NCI-H446 (cell line): Measurements from ENCODE around the gene DPP6.

Source experiments
- DNase-seq, 2 experiments: peaks; one replicate each; lab custom pipeline; 2025; lab: John Stamatoyannopoulos, UW

The DPP6 gene

DNA sequence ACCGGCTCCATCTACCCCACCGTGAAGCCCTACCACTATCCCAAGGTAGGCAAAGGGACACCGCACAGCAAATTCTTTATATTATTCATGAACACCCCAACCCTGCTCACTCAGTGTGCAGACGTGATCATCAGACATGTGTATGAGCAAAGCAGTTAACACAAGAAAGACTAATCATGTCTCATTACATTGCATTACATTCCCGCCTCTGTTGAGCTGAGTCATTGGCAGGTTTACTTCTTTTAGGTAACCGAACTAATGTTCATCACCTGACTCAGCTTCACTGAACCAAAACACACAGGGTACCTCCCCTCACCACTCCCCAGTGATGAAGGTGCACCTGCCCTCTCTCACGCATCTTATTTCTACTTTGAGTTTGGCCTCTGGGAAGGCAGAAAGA, 717.3 kb downstream of the DPP6 start:
- no peak for DNase-seq

DNA sequence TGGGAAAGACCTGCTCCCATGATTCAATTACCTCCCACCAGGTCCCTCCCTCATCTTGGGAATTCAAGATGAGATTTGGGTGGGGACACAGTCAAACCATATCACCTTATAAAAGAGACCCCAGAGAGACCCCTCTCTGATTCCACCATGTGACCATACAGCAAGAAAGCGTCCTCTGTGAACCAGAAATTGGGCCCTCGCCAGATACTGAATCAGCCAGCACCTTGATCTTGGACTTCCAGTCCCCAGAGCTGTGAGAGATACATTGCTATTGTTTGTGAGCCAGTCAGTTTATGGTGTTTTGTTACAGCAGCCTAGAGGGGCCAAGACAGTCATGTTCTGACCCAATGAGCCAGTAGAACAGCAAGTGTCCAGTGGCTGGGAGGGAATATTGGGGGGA, 718.2 kb downstream of the DPP6 start:
- DNase-seq: no peak

DNA sequence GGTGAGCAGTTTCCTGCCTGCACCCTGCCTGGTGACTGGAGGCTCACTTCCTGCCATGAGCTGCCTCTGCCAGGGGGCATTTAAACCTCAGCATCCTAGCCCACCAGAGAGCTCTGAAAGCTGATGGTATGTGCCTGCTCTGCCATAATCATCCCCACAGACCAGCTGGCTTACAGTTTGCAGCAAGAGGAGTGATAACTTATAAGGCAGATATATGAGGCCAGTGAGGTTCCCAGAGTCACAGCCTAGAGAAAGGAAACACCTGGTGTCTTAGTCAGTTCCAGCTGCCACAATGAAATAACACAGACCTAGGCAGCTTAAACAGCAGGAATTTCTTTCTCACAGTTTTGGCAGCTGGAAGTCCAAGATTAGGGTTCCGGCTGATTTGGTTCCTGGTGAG, 718.8 kb downstream of the DPP6 start:
- DNase-seq: no peak

DNA sequence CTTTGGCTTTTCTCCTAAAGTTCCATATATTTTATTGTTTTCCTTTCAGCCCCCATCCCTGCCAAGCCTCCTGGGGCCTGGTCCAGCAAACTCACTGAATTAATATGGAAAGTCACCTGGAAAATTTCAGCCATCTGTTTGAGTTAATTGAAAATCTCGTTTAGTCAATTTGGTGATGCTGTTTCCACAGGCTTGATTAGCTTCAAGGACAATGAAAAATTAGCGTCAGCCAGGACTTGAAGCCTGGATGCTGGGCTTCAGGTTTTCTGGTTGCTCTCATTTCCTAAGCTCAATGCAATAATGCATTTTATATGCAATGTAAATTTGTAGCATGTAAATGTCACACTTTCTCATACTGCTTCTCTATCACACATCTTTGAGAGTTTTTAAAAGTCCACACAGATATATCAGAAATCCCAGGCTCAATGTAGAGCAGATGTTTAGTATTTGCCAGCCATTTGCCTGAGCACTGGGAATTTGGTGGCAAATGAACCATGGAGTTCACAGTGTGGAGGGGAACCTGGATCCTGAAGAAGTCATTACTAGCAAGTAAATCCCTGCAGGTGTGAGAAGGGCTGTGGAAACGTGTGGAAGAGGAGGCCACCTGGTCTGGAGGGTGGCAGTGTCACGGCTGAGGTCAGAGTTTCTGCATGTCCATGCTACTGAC, 722.2 kb downstream of the DPP6 start:
- no peak for DNase-seq

DNA sequence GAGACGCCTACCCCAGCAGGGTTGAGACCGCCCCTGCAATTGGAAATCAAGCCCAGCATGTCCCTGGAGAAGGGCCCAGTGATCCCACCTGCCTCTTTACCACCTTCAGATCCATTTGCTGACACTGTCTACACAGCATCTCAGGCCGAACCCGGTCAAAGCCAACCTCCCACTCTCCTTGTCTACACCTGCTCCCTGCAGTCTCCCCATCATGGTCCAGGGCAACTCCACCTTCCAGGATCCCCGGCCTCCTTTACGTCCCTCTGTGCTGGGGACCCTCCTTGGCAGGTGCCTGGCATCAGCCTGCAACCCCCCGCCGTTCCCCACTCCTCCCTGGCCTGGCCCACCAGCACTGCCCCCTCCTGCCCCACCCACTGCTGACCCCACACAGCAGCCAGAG, 723.5 kb downstream of the DPP6 start:
- no peak for DNase-seq

DNA sequence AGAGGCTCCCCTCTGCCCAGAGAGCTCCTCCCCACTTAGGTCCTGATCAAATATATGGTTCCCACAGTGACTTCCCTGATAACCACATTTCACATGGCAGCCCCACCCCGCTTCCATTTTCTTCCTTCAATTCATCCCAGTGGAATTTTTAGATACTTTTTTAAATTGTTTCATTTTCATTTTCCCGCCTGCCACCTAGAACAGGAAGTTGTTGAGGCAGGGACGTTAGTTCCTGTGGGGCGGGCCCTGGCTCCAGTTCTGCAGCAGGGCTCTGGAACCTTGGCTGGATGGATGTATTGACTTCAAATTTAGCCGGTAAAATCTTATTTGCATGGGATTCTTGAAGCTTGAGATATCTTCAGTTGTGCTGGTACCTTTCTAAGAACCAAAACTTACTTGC, 724.2 kb downstream of the DPP6 start:
- DNase-seq: no peak

DNA sequence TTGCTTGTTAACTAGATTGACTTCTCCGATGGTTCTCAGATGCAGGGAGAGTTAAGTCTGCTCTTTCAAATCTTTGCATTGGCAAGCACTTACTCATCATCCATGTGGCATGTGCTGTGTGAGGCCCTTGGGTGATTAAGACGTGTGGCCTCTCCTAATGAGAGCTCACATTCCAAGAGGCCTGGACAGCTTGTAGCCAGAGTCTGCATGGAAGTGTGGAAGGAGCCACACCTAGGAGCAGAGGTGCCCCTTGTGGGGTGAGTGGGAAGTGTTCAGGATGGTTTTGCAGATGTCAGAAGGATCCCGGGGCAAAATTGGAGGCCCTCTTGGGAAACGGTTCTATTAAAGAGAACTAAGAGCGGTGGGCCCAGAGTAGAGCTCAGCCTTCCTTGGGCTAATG, 724.8 kb downstream of the DPP6 start:
- no peak for DNase-seq

DNA sequence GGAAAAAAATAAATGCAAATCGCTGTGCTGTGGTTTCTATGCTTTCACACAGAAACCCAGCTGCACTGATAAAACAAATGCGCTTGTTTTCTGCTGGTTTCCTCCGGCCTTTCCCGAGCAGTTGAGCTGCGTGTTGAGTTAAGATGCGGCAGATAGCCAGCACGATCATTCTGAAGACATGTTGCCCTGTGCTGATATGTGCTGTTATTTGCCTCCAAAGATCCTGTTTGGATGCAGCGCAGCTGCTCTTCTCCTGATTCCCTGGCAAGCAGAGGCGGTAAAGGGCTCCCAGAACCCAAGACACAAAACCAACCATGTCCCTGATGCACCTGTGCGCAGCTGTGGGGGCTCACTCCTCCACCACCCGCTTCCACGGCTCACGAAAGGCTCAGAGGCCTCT, 725.3 kb downstream of the DPP6 start:
- no peak for DNase-seq

DNA sequence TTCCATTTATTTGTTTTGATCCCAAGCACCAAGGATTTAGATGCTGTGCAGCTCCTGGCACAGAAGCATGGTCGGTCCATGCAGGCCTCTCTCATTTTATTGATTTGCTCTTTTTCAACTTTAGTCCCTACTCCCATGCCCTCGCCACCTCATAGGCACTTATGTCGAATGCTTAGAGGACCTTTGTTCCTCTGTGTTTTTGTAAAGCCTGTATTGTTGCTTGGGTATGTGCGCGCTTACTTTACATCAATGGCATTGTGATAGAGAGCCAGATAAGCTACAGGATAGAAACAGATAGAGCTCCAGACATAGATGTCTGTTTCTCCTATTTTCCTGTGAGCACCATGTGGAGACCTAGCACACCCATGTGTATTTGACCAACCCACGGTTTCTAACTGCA, 725.7 kb downstream of the DPP6 start:
- DNase-seq: no peak

DNA sequence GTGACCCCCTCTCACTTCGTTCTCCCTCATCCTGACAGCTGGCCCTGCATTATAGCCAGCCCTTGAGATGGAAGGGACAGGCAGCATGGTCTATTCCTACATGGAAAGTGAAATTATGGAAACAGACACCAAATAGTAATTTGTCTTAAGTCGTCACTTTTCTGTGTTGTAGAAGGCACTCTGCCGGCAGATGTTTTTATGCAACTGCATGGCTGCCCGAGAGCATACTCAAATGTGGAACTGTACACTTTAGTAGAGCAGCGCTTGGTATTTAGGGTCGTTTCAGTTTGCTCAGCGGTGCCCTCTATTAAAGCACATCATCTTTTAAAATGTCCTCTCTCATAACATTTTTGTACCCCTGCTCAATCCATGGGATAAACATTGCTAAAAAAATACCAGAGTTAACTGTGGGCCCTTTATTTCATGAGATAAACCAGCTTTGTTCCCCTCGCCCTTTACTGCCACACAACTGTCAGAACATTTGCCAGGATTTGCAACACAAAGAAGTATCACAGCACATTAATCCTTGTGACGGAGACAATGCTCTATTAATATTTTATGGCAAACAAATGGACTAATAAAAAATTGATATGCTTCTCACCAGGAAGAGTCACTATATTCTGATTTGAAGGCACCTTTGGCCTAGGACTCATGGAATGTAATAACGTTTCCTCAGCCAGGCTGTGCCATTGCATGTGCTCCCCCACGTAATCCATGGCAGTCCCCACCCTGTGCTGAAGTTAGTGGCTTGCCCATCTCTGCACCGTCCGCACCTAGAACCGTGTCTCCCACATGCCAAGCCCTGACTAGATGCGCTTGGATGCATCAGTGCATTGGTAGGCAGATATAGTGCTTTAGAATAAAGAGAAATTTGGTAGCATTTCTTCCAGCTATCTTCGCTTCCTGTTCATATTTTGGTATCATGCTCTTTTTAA, 729.4 kb downstream of the DPP6 start:
- DNase-seq: no peak

DNA sequence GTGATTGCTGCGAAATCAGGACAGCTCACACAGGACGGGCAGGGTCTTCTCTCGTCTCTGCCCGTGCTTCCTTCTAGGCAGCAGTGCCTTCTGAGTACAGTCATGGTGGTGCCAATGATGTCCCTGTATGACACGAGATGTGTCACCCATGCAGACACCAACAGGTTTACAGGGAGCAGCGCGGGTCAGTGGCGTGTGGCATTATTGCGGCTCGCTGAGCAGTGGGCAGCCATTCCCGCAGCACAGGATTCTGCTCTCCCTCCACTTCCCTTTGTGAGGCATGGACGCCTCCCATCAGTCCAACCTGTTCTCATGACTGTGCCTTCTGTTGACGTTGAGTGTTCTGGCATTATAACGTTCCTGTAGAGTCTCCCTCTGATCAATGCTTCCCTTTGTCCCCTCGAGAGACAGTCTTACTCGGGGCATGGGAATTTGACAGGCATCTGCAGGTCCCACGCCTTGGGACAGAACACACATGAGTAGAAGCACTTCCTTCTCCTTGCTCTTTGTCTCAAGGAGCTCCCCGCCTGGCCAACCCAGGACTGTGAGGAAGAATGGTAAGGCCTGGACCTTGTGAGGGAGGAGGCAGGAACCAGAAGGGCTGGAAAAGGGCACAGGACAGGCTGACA, 731.2 kb downstream of the DPP6 start:
- no peak for DNase-seq

DNA sequence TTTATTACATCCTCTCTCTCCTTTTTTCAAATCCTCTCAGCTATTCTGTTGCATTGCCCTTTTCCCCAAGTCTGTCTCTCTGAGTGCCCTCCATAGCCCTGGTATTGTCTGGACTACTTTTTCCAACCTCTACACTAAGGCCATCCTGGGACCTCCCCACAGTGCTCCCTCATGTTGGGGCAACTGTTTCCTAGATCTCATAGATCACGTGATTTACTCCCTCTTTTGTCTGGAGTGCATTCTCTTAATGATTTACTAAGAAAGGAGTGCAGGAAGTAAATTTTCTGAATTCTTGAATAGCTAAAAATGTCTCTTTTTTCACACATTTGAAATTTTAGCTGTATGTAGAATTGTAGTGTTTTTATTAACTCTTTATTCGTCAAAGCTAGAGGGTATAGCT, 733.7 kb downstream of the DPP6 start:
- DNase-seq: no peak

DNA sequence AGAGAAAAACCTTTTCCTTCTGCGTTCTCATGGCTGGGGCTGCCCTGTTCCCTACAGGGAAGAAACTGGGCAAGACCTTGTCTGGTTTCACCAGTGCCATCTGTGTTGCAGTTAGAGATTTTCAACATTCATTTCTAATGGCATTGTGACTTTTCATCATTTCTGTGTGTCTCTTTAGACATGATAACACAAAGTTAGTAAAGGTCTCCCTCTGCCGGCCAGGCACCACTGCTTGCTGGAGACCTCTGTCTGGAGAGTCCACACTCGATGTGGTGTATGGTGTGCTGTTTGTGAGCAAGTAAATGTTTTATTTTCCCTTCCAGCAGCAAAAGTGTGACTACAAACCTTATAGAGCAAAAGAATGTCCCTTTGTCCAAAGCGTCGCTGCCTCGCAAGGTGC, 737.2 kb downstream of the DPP6 start:
- DNase-seq: peak in 1 of 2 experiments; percentile 20

DNA sequence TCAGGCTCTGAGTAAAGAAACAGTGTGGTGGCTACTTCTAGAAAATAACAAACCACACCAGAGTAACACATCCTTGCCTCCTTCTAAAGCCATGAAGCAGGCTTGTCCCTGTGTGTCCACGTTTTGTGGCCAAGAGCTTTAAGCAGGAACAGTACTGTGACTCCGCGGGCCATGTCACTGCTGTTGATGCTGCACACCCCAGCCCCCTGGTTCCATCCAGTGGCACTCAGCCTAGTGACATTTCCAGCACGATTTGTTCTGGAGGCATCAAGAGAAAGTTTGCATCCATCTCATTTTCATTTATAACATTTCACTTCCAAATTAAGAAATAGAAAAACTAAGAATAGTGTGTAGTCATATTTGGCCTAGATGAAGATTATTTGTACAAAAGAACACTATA, 739.4 kb downstream of the DPP6 start:
- no peak for DNase-seq

DNA sequence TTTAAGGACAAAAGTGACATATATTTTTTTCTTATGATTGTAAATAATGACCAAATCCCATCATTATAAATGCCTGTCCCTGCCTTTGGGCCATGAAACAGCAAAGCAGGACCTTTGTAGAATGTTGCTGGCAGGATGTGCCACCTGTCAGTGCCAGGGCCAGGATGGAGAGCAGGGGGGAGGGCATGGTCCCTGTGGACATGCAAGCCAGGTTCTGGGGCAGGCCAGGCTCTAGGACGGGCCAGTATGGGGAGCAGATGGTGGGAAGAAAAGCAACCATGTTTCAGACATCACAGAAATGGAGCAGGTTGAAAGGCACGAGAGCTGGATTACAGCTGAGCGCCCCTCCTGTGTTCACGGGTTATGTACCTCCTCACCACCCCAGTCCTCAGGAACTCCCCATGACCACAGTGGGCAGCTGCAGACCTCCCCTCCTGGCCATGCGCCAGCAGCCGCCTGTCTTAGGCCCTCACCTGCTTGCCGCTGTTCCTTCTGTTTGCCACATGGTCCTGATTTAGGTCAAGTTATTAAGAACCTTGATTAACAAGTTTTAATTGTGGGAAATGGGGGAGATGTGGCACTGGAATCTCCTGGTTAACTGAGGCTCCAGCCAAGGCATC, 740.3 kb downstream of the DPP6 start:
- DNase-seq: no peak

DNA sequence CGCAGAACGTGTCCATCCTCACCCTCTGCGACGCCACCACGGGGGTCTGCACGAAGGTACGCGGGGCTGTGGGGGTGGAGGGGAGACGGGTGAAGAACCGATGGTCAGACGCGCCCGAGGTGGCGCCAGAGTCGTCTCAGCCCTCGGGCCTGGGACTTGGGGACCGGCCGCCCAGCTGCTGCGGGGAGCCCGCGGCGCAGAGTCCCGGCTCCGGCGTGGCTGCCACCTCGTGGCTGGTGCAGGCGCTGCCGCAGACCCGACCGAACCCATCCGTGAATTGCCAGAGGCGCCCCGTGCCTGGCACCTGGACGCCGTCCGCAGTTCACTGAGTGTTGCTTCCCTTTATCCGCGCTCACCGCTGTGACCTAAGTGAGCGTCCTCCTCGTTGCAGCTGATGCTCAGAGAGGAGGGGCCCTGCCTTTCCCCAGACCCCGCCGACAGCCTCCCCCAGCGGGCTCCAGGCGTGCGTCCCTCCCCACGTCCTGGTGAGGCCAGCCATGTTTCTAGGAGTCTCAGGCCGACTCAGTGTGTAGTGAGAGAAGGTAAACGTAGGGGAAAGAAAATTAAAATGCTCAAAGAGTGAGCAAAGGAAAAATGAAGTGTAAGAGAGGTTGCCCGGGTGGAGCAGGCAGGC, 742.1 kb downstream of the DPP6 start:
- no peak for DNase-seq

DNA sequence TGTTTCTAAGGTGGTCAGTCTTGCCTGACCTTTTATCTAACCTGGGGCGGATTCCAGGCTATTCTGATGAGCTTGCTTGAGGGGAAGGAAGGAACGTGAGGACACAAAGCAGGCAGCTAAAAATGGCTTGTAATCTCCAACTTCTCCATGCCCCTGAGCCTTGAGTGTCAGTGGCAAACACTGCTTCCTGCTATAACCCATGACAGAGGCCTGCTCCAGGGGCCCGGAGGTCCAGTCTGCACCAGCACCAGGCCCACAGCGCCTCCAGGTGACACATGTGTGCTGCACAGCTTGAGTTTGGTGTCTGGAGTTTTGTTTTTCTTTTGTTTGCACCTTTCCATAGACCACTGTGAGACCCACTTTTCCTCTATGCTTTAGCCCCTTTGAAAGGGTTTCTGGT, 742.8 kb downstream of the DPP6 start:
- DNase-seq: no peak

DNA sequence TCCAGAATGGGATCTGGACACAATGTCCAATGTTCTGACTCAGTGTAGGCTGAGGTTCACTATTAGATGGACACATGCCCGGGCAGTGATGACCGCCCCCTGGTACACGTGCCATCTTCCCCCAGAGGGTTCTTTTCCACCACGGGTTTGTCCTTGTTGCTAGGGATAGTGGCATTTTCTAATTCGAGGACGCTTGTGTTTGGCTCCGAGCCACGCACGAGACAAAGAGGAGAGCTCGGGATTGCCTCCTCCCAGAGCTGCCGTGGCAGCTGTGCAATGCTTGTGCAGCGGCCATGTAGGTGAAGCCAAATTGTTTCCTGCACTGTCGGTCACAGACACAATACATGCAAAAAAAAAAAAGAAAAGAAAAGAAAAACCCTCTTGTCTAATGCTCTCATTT, 743.2 kb downstream of the DPP6 start:
- DNase-seq: no peak

DNA sequence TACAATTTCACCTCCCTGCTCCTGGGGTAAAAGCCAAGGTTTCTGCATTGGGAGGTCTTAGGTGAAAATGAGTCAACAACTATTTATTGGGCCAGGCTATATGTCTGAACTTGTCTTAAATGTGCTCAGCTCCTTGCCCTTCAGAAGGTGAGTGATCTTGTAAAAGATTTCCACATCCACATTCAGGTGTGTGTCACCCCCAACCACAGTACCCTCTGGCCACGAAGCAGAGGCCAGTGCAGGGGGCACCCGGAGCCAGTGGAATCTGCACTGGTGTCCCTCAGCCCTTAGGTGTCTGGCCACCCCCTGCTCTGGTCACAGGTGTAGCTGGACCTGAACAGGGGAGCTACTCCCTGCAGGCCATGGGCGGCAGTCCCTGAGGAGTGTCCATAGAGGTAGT, 752.3 kb downstream of the DPP6 start:
- DNase-seq: no peak

DNA sequence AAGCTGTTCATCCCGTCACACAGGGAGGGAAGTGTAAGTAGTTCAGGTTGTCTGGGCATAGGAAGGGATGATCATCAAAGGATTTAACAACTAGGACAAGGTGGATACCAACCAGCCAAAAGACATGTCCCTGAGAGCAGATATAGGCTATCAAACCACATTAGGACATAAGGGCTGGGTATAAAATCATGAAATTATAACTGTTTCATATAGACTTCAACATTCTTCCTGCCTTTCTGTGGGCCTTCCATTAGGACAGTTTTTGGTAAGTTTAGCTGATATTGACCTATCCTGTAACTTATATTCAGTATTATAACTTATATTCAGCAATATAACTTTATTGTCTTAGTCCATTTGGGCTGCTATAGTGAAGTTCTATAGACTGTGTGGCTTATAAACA, 759.8 kb downstream of the DPP6 start:
- DNase-seq: no peak

DNA sequence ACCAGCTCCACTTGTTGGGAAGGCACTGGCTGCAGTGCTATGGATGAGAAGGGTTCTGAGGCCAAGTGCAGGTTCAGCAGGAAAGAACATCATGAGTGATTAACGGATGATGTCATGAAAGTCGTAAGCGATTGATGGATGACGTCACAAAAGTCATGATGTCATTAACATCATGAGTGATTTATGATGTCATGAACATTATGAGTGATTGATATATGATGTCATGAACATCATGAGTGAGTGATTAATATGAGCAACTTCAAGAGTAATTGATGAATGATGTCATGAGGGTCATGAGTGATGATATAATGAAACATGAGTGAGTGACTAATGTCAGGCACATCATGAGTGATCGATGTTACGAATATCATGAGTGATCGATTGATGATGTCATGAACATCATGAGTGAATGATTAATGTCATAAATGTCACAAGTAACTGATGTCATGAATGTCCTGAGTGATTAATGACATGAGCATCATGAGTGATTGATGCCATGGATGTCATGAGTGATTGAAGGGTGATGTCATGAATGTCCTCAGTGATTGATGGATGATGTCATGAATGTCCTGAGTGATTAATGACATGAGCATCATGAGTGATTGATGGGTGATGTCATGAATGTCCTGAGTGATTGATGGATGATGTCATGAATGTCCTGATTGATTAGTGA, 765.2 kb downstream of the DPP6 start:
- DNase-seq: no peak

DNA sequence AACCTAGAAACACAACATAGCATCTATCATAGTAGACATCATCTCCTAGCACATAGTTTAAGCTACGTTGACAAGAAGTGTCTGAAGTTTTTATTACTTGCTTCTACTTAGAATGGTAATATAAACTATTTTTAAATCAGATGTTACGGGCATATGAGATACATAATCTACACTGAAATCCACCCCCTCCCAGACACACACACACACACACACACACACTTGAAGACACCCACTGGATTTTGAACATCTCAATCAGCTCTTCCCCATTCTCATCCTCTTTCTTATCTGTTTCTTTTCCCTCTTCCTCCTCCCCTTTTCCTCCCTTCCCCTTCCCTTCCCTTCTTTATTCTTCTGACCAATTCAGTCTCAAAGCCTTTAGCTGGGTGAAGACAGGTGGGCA, 774.8 kb downstream of the DPP6 start:
- no peak for DNase-seq
